HCT116 (cell line): Measurements from ENCODE around the gene LRRC73. TPM values are rescaled to one million over a fixed set of nuclear protein-coding genes. Genes with fewer than 3 reads are reported as not detected.

Source experiments
- ATAC-seq: fragments of 200-7000 bp; cut with Tn5 transposase; 2 replicates; pipeline ENCODE4 v1.9.1; 2020; ENCODE audit warnings: mild to moderate bottlenecking, moderate library complexity
- BruUV-seq: library from RNA; stranded (reverse); fragments of 400-500 nt; replicated peaks from 2 replicates; lab custom pipeline; 2021; lab: Mats Ljungman, UMichigan
- CTCF ChIA-PET: fragments of 300-600 bp; sonication (Branson Sonifier 250); formaldehyde crosslinking; loops from one replicate; lab custom pipeline; 2021; ENCODE audit warnings: antibody characterized with exemption; lab: Charles Lee
- POLR2A ChIA-PET: fragments of 300-600, 350-600 bp; sonication (Branson Sonifier 250); formaldehyde crosslinking; loops from one replicate; lab custom pipeline; 2021; ENCODE audit warnings: antibody characterized with exemption; lab: Charles Lee
- RAD21 ChIA-PET, 2 experiments: fragments of 300-600 bp; sonication (Branson Sonifier 250); formaldehyde crosslinking; loops; one replicate each; lab custom pipeline; 2023; ENCODE audit warnings: low total read pairs in 2 of 2; ENCODE audit not compliant: uncharacterized antibody in 2 of 2, unreplicated experiment in 2 of 2, low non-redundant PET in 1 of 2; lab: Charles Lee
- DNase-seq: peaks from one replicate; pipeline ENCODE4 v3.0.0-alpha.2; 2010; ENCODE audit warnings: low read depth, low spot score
- H2AFZ ChIP-seq: fragments of 200-600 bp; shearing (Covaris generic), sonication (generic); 2 replicates; pipeline ENCODE4 v1.6.1; 2017; ENCODE audit warnings: low read depth, mixed run types, mixed read lengths, antibody characterized with exemption, low read length; ENCODE audit not compliant: poor library complexity, severe bottlenecking
- H3K27ac ChIP-seq: 2 replicates; pipeline ENCODE4 v1.5.1; 2012; ENCODE audit warnings: low read depth, low read length
- H3K27me3 ChIP-seq: fragments of 200-600 bp; sonication (generic); 2 replicates; pipeline ENCODE4 v1.6.1; 2016; ENCODE audit warnings: mixed run types, low read length, mixed read lengths; ENCODE audit not compliant: insufficient read depth
- H3K36me3 ChIP-seq, 2 experiments: fragments of 200-500 bp in 1 of 2; fragments of 200-600 bp in 1 of 2; sonication (Bioruptor generic) in 1 of 2; sonication (generic) in 1 of 2; 2 replicates each; pipeline versions ENCODE4 v1.5.1 to v1.6.1; 2014 to 2016; ENCODE audit warnings: low read length in 2 of 2, inconsistent platforms in 1 of 2, mixed read lengths in 1 of 2, mixed run types in 1 of 2; ENCODE audit not compliant: insufficient read depth in 2 of 2, control insufficient read depth in 1 of 2
- H3K4me1 ChIP-seq, 2 experiments: fragments of 200-600 bp in 1 of 2; sonication (generic) in 1 of 2; 2 replicates each; pipeline versions ENCODE4 v1.5.1 to v1.6.1; 2012 to 2017; ENCODE audit warnings: low read length in 2 of 2, inconsistent platforms in 1 of 2, mild to moderate bottlenecking in 1 of 2, mixed read lengths in 1 of 2, mixed run types in 1 of 2, moderate library complexity in 1 of 2; ENCODE audit not compliant: insufficient read depth in 2 of 2, control insufficient read depth in 1 of 2
- H3K4me2 ChIP-seq: fragments of 200-600 bp; sonication (generic); 2 replicates; pipeline ENCODE4 v1.6.1; 2017; ENCODE audit warnings: mixed run types, low read length, mixed read lengths
- H3K4me3 ChIP-seq, 2 experiments: fragments of 200-600 bp in 1 of 2; sonication (generic) in 1 of 2; replicated peaks in 1 of 2; 2 replicates each; pipeline ENCODE4 v1.5.1; 2011 to 2016; ENCODE audit warnings: low read length in 2 of 2, control low read depth in 1 of 2, low read depth in 1 of 2, mild to moderate bottlenecking in 1 of 2, mixed read lengths in 1 of 2, mixed run types in 1 of 2
- H3K79me2 ChIP-seq: fragments of 200-600 bp; sonication (generic); 2 replicates; pipeline ENCODE4 v1.6.1; 2017; ENCODE audit warnings: mild to moderate bottlenecking, mixed run types, low read length, moderate library complexity, mixed read lengths; ENCODE audit not compliant: insufficient read depth
- H3K9ac ChIP-seq: fragments of 200-600 bp; sonication (generic); 2 replicates; pipeline ENCODE4 v1.6.1; 2016; ENCODE audit warnings: low read length, mixed read lengths
- H3K9me2 ChIP-seq: fragments of 200-600 bp; sonication (generic), shearing (Covaris generic); 2 replicates; pipeline ENCODE4 v1.6.1; 2017; ENCODE audit warnings: mixed run types, mild to moderate bottlenecking, moderate library complexity; ENCODE audit not compliant: insufficient read depth
- H3K9me3 ChIP-seq, 2 experiments: fragments of 200-500 bp in 1 of 2; fragments of 200-600 bp in 1 of 2; sonication (Bioruptor generic) in 1 of 2; sonication (generic) in 1 of 2; 2 replicates each; pipeline ENCODE4 v1.6.1; 2014 to 2017; ENCODE audit warnings: low read length in 2 of 2, mixed read lengths in 2 of 2, inconsistent platforms in 1 of 2, low read depth in 1 of 2, mild to moderate bottlenecking in 1 of 2, mixed run types in 1 of 2, moderate library complexity in 1 of 2; ENCODE audit not compliant: control insufficient read depth in 1 of 2, insufficient read depth in 1 of 2
- H4K20me1 ChIP-seq: fragments of 200-600 bp; sonication (generic), shearing (Covaris generic); 2 replicates; pipeline ENCODE4 v1.6.1; 2017; ENCODE audit warnings: mixed run types, mild to moderate bottlenecking, moderate library complexity; ENCODE audit not compliant: insufficient read depth
- CBX3 ChIP-seq: IDR thresholded peaks from 2 replicates; pipeline ENCODE4 v1.6.1; 2012; ENCODE audit warnings: low read depth
- EZH2phosphoT487 ChIP-seq: fragments of 200-600 bp; IDR thresholded peaks from 2 replicates; pipeline ENCODE4 v1.6.1; 2018; ENCODE audit warnings: antibody characterized with exemption, borderline replicate concordance
- RAD21 ChIP-seq: IDR thresholded peaks from 2 replicates; pipeline ENCODE4 v1.6.1; 2012; ENCODE audit warnings: low read depth, mild to moderate bottlenecking
- TCF7L2 ChIP-seq: IDR thresholded peaks from 2 replicates; pipeline ENCODE4 v1.7.0; 2011; ENCODE audit warnings: borderline replicate concordance, inconsistent platforms; ENCODE audit not compliant: insufficient read depth, insufficient read length; ENCODE audit errors: extremely low read depth
- ZBTB33 ChIP-seq: IDR thresholded peaks from 2 replicates; pipeline ENCODE4 v1.6.1; 2011; ENCODE audit warnings: mild to moderate bottlenecking, low read length, moderate library complexity; ENCODE audit not compliant: insufficient replicate concordance; ENCODE audit errors: extremely low read depth
- ZNF274 ChIP-seq: fragments of 200-500 bp; sonication (Bioruptor generic); IDR thresholded peaks from 2 replicates; pipeline ENCODE4 v1.6.1; 2014; ENCODE audit warnings: mild to moderate bottlenecking, low read depth, low read length, inconsistent platforms
- intact Hi-C: fragments of 100-400 bp; cut with micrococcal nuclease; formaldehyde crosslinking; loops from 2 replicates; pipeline ENCODE4 v1.10.0; 2022
- total RNA-seq: library from RNA; stranded (reverse); gene quantifications from one replicate; pipeline ENCODE4 v1.2.1, GENCODE V29; 2021; ENCODE audit not compliant: unreplicated experiment

LRRC73 gene
- total RNA-seq, 1 experiment from 2014 or later, result 1.2 TPM

DNA sequence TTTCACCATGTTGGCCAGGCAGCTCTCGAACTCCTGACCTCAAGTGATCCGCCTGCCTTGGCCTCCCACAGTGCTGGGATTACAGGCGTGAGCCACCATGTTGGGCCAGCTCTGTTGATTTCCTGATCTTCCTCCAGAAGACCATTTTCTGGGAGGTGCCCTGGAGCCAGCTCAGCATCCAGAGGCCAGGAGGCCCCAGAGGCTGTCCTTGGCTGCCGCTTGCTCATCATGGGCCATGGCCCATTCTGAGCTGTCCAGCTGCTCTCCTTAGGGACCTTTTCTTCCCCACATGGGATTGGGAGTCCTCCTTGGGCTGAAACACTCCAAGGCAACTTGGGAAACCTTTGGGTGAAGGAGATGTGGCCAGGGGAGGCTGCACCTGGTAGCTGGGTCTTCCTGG lies 15.4 kb downstream of the LRRC73 start:
- Histone ChIP-seq H3K79me2 (peaks cover 41% of the 10 kb centered on the region), H3K4me1 (peaks cover 27 to 50% of the 10 kb centered on the region in 2 experiments), H3K4me2 (peak overlapping the region; percentile 76)

More for the DNA sequence above, 15.4 kb downstream of the LRRC73 start:
- Histone ChIP-seq H3K27me3 (no peaks in the 10 kb centered on the region), H3K4me3 (no peak overlapping the region), H3K27ac (peak overlapping the region; percentile 57), H3K9ac (no peak overlapping the region)
- ChIA-PET POLR2A (interaction anchor here (1.3 kb wide), 1 partner anchor 15 kb away, joined by 5 read pairs; no protein-coding TSS in a partner anchor), RAD21 (interaction anchor here in 1 of 2 experiments (0.9 kb wide), 1 partner anchor 37 kb away, joined by 3 read pairs; no protein-coding TSS in a partner anchor)
- BruUV-seq, result no TSS peak
- intact Hi-C loops, result loop anchor here (5.0 kb wide), 1 partner anchor 592 kb away; no protein-coding TSS in a partner anchor
- no peak for DNase-seq
- TF ChIP-seq RAD21 (no peak), ZNF274 (no peak), ZBTB33 (no peak), TCF7L2 (no peak), EZH2phosphoT487 (no peak), CBX3 (no peak)
- TF ChIP-seq, all 23 proteins: peak for 0
- H3K9me2 ChIP-seq, result no peaks in the 10 kb centered on the region
- H3K36me3 ChIP-seq, result peaks cover 4 to 26% of the 10 kb centered on the region in 2 experiments; a peak in 3 of 4 replicates
- H3K9me3 ChIP-seq, result no peaks in the 10 kb centered on the region
- H2AFZ ChIP-seq, result no peak overlapping the region
- CTCF ChIA-PET, result interaction anchor here (0.6 to 3.1 kb wide), 6 partner anchors 9 to 232 kb away, joined by 3 to 25 read pairs (median 15); no protein-coding TSS in a partner anchor
- H4K20me1 ChIP-seq, result no peaks in the 10 kb centered on the region
- no peak for ATAC-seq
